AG09309 (cell line): ENCODE measurements around the gene TXNDC11.

Source experiments
- DNase-seq: peaks from one replicate; pipeline ENCODE4 v3.0.0-alpha.2; 2010; ENCODE audit warnings: low read depth
- H3K4me3 ChIP-seq: 2 replicates; pipeline ENCODE4 v1.5.1; 2011; ENCODE audit warnings: mild to moderate bottlenecking, low read depth, low read length, moderate library complexity; ENCODE audit not compliant: control insufficient read depth
- CTCF ChIP-seq: IDR thresholded peaks from 2 replicates; pipeline ENCODE4 v1.5.1; 2011; ENCODE audit warnings: mild to moderate bottlenecking, low read depth, low read length, inconsistent platforms; ENCODE audit not compliant: insufficient read depth, control insufficient read depth; ENCODE audit errors: missing control alignments

TXNDC11 gene

GRCh38 chr16:11721781-11722467 is 20.7 kb downstream of the TXNDC11 start:
- DNase-seq, result no peak
- no peak for TF ChIP-seq CTCF
- H3K4me3 ChIP-seq, result no peak overlapping the region

GRCh38 chr16:11719762-11720161 is 22.9 kb downstream of the TXNDC11 start:
- DNase-seq, result no peak
- TF ChIP-seq CTCF, result no peak
- H3K4me3 ChIP-seq, result no peak overlapping the region

GRCh38 chr16:11719171-11719570 is 23.5 kb downstream of the TXNDC11 start:
- TF ChIP-seq CTCF, result no peak
- H3K4me3 ChIP-seq, result no peak overlapping the region
- DNase-seq, result no peak

- TF ChIP-seq CTCF, result no peak
- no peak for DNase-seq
- H3K4me3 ChIP-seq, result no peak overlapping the region
Measured at GRCh38 chr16:11717811-11718210, 24.8 kb downstream of the TXNDC11 start.

GRCh38 chr16:11716336-11716735 is 26.3 kb downstream of the TXNDC11 start:
- no peak overlapping the region for H3K4me3 ChIP-seq
- TF ChIP-seq CTCF, result no peak
- DNase-seq, result no peak

GRCh38 chr16:11715246-11715947 is 27.3 kb downstream of the TXNDC11 start:
- no peak for TF ChIP-seq CTCF
- H3K4me3 ChIP-seq, result no peak overlapping the region
- no peak for DNase-seq

- no peak for TF ChIP-seq CTCF
- DNase-seq, result no peak
- H3K4me3 ChIP-seq, result no peak overlapping the region
Measured at GRCh38 chr16:11712122-11712521, 30.5 kb downstream of the TXNDC11 start.
